Neutrophil (primary cell): ENCODE data around the gene BDKRB2.

Experiments
- H3K27ac ChIP-seq: fragments of 200-600 bp; sonication (generic); 2 replicates; pipeline ENCODE4 v1.5.1; 2016; ENCODE audit warnings: mild to moderate bottlenecking, moderate library complexity
- H3K27me3 ChIP-seq: fragments of 200-600 bp; sonication (generic); 2 replicates; pipeline ENCODE4 v1.6.0; 2016; ENCODE audit warnings: mild to moderate bottlenecking
- H3K36me3 ChIP-seq: fragments of 200-600 bp; sonication (generic); 2 replicates; pipeline ENCODE4 v1.5.1; 2017
- H3K4me1 ChIP-seq, 2 experiments: fragments of 200-600 bp in 1 of 2; sonication (generic) in 1 of 2; 1 replicate in 1 of 2; 2 replicates in 1 of 2; pipeline versions ENCODE4 v1.5.1 to v1.6.1; 2013 to 2016; ENCODE audit warnings: low read depth in 1 of 2, low read length in 1 of 2, mild to moderate bottlenecking in 1 of 2, moderate library complexity in 1 of 2; ENCODE audit not compliant: control insufficient read depth in 1 of 2, insufficient read depth in 1 of 2
- H3K4me3 ChIP-seq, 2 experiments: fragments of 200-600 bp in 1 of 2; sonication (generic) in 1 of 2; 1 replicate in 1 of 2; 2 replicates in 1 of 2; pipeline ENCODE4 v1.5.1; 2013 to 2016; ENCODE audit warnings: low read depth in 1 of 2, low read length in 1 of 2, mild to moderate bottlenecking in 1 of 2, moderate library complexity in 1 of 2
- H3K9me3 ChIP-seq: fragments of 200-600 bp; sonication (generic); 2 replicates; pipeline ENCODE4 v1.5.1; 2016
- TF ChIP-seq, protein P1 (sequence below): fragments of 200-600 bp; sonication (generic); IDR thresholded peaks from 2 replicates; pipeline ENCODE4 v1.5.1; 2016; ENCODE audit warnings: antibody characterized with exemption

The BDKRB2 gene

DNA sequence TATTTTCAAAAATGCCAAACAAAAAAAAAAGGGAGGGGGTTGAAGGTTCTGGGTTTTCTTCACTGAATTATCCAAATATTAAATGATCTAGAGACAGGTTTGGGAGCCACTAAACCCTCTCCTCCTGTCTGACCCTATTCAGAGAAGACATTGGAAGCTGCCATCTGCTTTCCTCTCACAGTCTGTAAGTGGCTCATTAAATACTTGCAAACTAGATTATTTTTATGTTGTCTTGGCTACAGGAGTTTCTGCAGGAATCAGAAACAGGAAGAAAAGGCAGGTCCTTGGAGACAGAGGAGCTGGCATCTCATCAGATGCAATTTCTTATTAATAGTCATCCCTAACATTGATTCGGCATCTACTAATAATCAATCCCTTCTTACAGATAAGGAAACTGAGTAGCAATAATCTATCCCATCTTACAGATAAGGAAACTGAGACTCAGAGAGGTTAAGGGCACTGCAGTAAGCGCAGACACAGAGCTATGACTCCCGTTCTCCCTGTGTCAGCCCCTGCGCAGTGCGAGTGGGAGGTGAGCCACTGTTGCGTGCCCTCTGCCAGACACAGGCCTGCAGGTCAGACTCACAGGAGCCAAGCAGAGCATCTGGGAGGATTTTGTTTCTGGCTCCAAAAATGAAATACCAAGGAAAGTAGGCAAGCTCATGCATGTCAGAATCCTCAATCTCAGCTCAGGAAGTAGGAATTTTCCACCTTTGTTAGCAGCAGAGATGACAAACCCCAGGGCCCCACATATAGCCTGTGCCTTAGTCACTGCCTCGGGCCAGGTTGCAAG is 11.0 kb downstream of the BDKRB2 start:
- H3K27ac ChIP-seq = no peak overlapping the region
- H3K4me1 ChIP-seq = no peaks in the 10 kb centered on the region
- TF ChIP-seq, protein P1, sequence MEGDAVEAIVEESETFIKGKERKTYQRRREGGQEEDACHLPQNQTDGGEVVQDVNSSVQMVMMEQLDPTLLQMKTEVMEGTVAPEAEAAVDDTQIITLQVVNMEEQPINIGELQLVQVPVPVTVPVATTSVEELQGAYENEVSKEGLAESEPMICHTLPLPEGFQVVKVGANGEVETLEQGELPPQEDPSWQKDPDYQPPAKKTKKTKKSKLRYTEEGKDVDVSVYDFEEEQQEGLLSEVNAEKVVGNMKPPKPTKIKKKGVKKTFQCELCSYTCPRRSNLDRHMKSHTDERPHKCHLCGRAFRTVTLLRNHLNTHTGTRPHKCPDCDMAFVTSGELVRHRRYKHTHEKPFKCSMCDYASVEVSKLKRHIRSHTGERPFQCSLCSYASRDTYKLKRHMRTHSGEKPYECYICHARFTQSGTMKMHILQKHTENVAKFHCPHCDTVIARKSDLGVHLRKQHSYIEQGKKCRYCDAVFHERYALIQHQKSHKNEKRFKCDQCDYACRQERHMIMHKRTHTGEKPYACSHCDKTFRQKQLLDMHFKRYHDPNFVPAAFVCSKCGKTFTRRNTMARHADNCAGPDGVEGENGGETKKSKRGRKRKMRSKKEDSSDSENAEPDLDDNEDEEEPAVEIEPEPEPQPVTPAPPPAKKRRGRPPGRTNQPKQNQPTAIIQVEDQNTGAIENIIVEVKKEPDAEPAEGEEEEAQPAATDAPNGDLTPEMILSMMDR = no peak
- no peak overlapping the region for H3K4me3 ChIP-seq
- H3K9me3 ChIP-seq = no peaks in the 10 kb centered on the region
- H3K36me3 ChIP-seq = no peaks in the 10 kb centered on the region
- H3K27me3 ChIP-seq = peaks cover 15% of the 10 kb centered on the region

DNA sequence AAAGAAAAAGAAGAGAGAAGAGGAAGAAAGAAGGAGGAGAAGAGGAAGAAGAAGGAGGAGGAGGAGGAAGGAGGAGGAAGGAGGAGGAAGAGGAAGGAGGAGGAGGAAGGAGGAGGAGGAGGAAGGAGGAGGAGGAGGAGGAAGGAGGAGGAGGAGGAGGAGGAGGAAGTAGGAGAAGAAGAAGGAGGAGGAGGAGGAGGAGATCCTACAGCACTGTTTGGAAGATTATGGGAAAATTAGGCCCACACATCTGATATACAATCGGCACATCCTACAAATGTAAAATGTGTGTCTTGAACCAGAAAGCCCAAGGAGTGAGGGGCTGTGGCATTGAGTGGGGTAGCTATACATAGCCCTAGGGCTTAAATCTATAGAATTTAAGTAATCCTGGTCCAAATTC is 12.0 kb downstream of the BDKRB2 start:
- TF ChIP-seq, protein P1 = no peak

DNA sequence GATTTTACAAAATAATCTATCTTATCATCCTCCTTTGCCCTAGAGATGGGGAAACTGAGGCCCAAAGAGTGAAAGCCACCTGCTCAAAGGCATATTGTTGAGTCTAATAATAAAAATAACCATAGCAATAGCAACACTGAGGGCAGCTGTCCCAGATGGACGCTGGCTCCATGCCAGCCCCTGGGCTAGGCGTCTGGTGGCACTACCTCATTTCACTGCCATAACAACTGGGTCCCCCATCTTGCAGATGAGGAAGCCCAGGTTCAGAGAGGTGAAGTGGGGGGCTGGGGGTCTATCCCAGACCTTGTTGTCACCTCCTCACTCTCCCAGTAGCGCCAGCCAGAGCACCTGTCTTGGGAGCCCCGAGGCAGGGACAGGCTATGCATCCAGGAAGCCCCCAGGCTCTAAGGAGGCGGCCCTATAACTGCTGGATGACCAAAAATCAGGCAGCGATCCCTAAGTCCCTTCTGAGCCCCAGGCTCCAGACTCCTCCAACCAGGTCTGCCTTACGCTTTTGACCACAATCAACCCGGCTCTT is 12.8 kb downstream of the BDKRB2 start:
- no peaks in the 10 kb centered on the region for H3K9me3 ChIP-seq

More for the DNA sequence above, 12.0 kb downstream of the BDKRB2 start:
- no peak overlapping the region for H3K27ac ChIP-seq
- no peaks in the 10 kb centered on the region for H3K9me3 ChIP-seq
- H3K27me3 ChIP-seq = peaks cover 17% of the 10 kb centered on the region
- H3K36me3 ChIP-seq = no peaks in the 10 kb centered on the region
- no peak overlapping the region for H3K4me3 ChIP-seq
- H3K4me1 ChIP-seq = no peaks in the 10 kb centered on the region

DNA sequence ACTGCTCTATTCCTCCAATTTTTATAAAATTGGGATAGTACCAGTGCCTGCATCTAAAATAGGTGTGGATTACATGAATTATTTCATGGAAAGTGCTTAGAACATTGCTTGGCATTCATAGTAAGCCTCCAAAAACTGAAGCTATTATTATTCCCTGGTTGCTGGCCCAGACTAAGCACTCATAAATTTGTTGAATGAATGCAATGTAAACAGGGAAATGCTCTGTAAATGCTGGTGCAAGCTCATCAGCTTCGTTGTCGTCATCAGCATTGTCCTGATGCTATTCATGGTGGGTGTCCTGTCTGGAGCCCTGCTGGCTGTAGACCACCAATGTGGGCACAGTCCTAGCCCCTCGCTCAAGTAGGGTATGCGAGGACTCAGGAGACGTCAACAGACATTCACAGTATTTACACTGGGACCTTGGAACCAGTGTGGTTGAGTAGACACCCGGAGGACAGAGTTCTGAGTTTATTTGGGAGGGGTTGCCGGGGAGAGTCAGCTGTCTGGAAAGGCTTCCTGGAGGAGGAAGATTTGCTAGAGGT is 16.5 kb downstream of the BDKRB2 start:
- Histone ChIP-seq H3K4me1 (no peaks in the 10 kb centered on the region), H3K9me3 (no peaks in the 10 kb centered on the region), H3K27ac (no peak overlapping the region), H3K27me3 (peaks cover 20% of the 10 kb centered on the region), H3K36me3 (no peaks in the 10 kb centered on the region), H3K4me3 (no peak overlapping the region)
- TF ChIP-seq, protein P1 = no peak

More for the DNA sequence above, 12.8 kb downstream of the BDKRB2 start:
- Histone ChIP-seq H3K36me3 (no peaks in the 10 kb centered on the region), H3K4me1 (no peaks in the 10 kb centered on the region), H3K27me3 (peaks cover 25% of the 10 kb centered on the region), H3K4me3 (no peak overlapping the region), H3K27ac (no peak overlapping the region)
- TF ChIP-seq, protein P1 = no peak

DNA sequence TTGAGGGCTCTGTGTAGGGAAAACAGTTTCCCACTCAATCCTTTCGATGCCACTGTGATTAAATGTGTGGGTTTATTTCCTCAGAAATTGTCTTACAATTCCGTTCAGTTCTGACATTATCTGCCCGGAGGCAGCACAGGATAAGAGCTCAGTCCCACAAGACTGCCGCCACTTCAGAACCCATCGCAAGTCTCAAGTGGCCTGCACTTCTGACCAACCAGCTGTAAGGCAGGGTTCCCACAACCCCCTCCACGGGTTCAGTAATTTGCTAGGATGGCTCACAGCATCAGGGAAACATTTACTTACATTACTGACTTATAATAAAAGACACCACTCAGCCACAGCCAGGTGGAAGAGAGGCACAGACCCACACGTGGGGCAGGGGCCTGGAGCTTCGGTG is 17.2 kb downstream of the BDKRB2 start:
- TF ChIP-seq, protein P1 = no peak
- Histone ChIP-seq H3K27ac (no peak overlapping the region), H3K36me3 (no peaks in the 10 kb centered on the region), H3K9me3 (no peaks in the 10 kb centered on the region), H3K27me3 (peaks cover 20% of the 10 kb centered on the region), H3K4me1 (no peaks in the 10 kb centered on the region), H3K4me3 (no peak overlapping the region)
